Heart left ventricle (tissue), 16 donors: ENCODE measurements around the gene PPP1R2. TPM values are rescaled to one million over a fixed set of nuclear protein-coding genes. Genes with fewer than 3 reads are reported as not detected.

Experiments
- ATAC-seq, 4 donors: fragments of 200-7000 bp; cut with Tn5 transposase; one replicate each; pipeline ENCODE4 v1.9.1; 2020 to 2022; ENCODE audit warnings: moderate library complexity in 4 of 4, mild to moderate bottlenecking in 3 of 4, moderate number of reproducible peaks in 1 of 4
- DNase-seq, 5 donors: peaks; one replicate each; pipeline ENCODE4 v3.0.0-alpha.2; 2020
- H3K27ac ChIP-seq, 12 donors: fragments of 200-600 bp; sonication (generic) in 4 of 12; one replicate each; pipeline versions ENCODE4 v1.5.0 to v1.8.0; 2016 to 2022; ENCODE audit warnings: mild to moderate bottlenecking in 2 of 12
- H3K27me3 ChIP-seq, 9 donors: fragments of 200-600 bp; sonication (generic) in 2 of 9; one replicate each; pipeline versions ENCODE4 v1.5.1 to v1.8.0; 2016 to 2022; ENCODE audit warnings: mild to moderate bottlenecking in 3 of 9
- H3K36me3 ChIP-seq, 9 donors: fragments of 200-600 bp; sonication (generic) in 2 of 9; one replicate each; pipeline versions ENCODE4 v1.5.0 to v1.8.0; 2018 to 2022; ENCODE audit warnings: mild to moderate bottlenecking in 2 of 9
- H3K4me1 ChIP-seq, 12 donors: fragments of 200-600 bp; sonication (generic) in 4 of 12; one replicate each; pipeline versions ENCODE4 v1.5.0 to v1.8.0; 2016 to 2022; ENCODE audit warnings: mild to moderate bottlenecking in 3 of 12
- H3K4me3 ChIP-seq, 12 donors: fragments of 200-600 bp; sonication (generic) in 4 of 12; one replicate each; pipeline versions ENCODE4 v1.5.0 to v1.8.0; 2017 to 2022; ENCODE audit warnings: mild to moderate bottlenecking in 9 of 12, moderate library complexity in 4 of 12
- H3K9me3 ChIP-seq, 12 donors: fragments of 200-600 bp; sonication (generic) in 4 of 12; one replicate each; pipeline versions ENCODE4 v1.5.0 to v1.8.0; 2016 to 2022; ENCODE audit warnings: mild to moderate bottlenecking in 1 of 12
- CTCF ChIP-seq, 12 donors: fragments of 200-600 bp; sonication (generic) in 4 of 12; IDR thresholded peaks; one replicate each; pipeline versions ENCODE4 v1.5.0 to v1.8.0; 2018 to 2022; ENCODE audit warnings: antibody characterized with exemption in 12 of 12, mild to moderate bottlenecking in 5 of 12
- POLR2A ChIP-seq, 2 donors: fragments of 450-650 bp; IDR thresholded peaks; one replicate each; pipeline ENCODE4 v1.6.1; 2017; ENCODE audit warnings: antibody characterized with exemption in 2 of 2, mild to moderate bottlenecking in 2 of 2, moderate library complexity in 2 of 2
- WGBS, 4 donors: extraction: QIAGEN DNeasy Blood & Tissue Kit in 2 of 4; methylation state at CpG; one replicate each; pipeline versions ENCODE4 v1.1.5 to v1.1.7; 2013 to 2018; 5-methylcytosine and 5-hydroxymethylcytosine counted together
- intact Hi-C, 10 donors: fragments of 100-400 bp; cut with DNase I; formaldehyde crosslinking; loops; one replicate each; pipeline versions ENCODE4 v1.11.1 to v1.14.2; 2022
- polyA plus RNA-seq, 2 donors: library from polyadenylated mRNA; stranded (reverse); fragments of 200-250 nt; gene quantifications; one replicate each; pipeline ENCODE4 v1.2.3, GENCODE V29; 2013
- total RNA-seq, 9 donors: library from RNA; depleted of rRNA in 2 of 9; stranded (reverse); fragments of >200 nt in 2 of 9; fragmentation: NEBNext Ultra II Directional in 3 of 9; extraction: Animal tissue kit (Norgen Biotek cat#: 25700) in 3 of 9; gene quantifications; one replicate each; pipeline versions ENCODE4 v1.1.0 to v1.2.4, GENCODE V29; 2016 to 2023
- donor health status: ischemic (EF 13 %, LVEDD 7.1; RV severe dilation, severe dysfunction).
- donor health status: healthy with polysubstance abuse.
- donor health status: DM: no; HTN: yes; CAD: no.
- donor health status: DM: no; HTN: no; CAD: no.
- donor health status: ischemic (EF 25% LVEDD 6.9; RV normal size, moderate dysfunction).
- donor health status: ischemic (EF 25% LVEDD 5.7; RV mildly dilated, moderate dysfunction).
- donor health status: healthy.
- donor health status: DM: yes; HTN: yes; CAD: no.
- donor health status: ischemic (EF 35%, LVEDD 5.7; RV mildly dilated, moderate dysfunction).
- donor health status: nonischemic (EF 11% LVEDD 7.7; RV severe dilation, severe dysfunction).
- donor health status: DM: yes; HTN: yes; CAD: no.
- donor health status: PGD.
- donor health status: ischemic (EF 29% LVEDD 5.4; RV normal size, mild dysfunction).
- donor health status: nonischemic (EF 23%, LVEDD 6.1; RV moderate dilation, normal function).

PPP1R2 gene
- total and polyA plus RNA-seq, 11 donors, result 16.8 to 63.6 (median 43.9) TPM

- intact Hi-C loops, result no loop called here
- H3K4me1 ChIP-seq, result peaks cover 0 to 10% (median 0%) of the 10 kb centered on the region in 12 donors
- H3K9me3 ChIP-seq, result no peaks in the 10 kb centered on the region
- WGBS, 4 donors, result 37 to 50% (median 43%) methylated on average over 3 of the region's 3 CpGs
- H3K4me3 ChIP-seq, result no peak overlapping the region
- DNase-seq, result no peak
- ATAC-seq, result peak; percentile 34 to 65 (median 60)
- H3K27ac ChIP-seq, result no peak overlapping the region
- no peaks in the 10 kb centered on the region for H3K36me3 ChIP-seq
- TF ChIP-seq POLR2A (IDR thresholded peaks at IDR 0.05), result no peak
- TF ChIP-seq CTCF (IDR thresholded peaks at IDR 0.05), result peak in 10 of 12 donors; percentile 14 to 64 (median 48)
- no peaks in the 10 kb centered on the region for H3K27me3 ChIP-seq
Observed at GRCh38 chr3:195558602-195559001, 15.5 kb upstream of the PPP1R2 start.

GRCh38 chr3:195557322-195557721, 14.2 kb upstream of the PPP1R2 start:
- intact Hi-C loops, result loop anchor here in 1 of 10 donors (2.0 kb wide), 1 partner anchor 291 kb away; no protein-coding TSS in a partner anchor
- Histone ChIP-seq H3K36me3 (no peaks in the 10 kb centered on the region), H3K4me3 (no peak overlapping the region), H3K27me3 (no peaks in the 10 kb centered on the region), H3K27ac (no peak overlapping the region), H3K4me1 (peaks cover 0 to 10% (median 0%) of the 10 kb centered on the region in 12 donors), H3K9me3 (no peaks in the 10 kb centered on the region)
- 92 to 96% (median 94%) methylated on average over 4 of the region's 4 CpGs for WGBS, 4 donors
- DNase-seq (no peak), ATAC-seq (no peak)
- TF ChIP-seq CTCF (IDR thresholded peaks at IDR 0.05), result no peak
- no peak for TF ChIP-seq POLR2A (IDR thresholded peaks at IDR 0.05)

- Histone ChIP-seq H3K36me3 (no peaks in the 10 kb centered on the region), H3K4me3 (no peak overlapping the region), H3K27me3 (no peaks in the 10 kb centered on the region), H3K9me3 (no peaks in the 10 kb centered on the region), H3K4me1 (peaks cover 0 to 14% (median 3%) of the 10 kb centered on the region in 12 donors), H3K27ac (no peak overlapping the region)
- intact Hi-C loops, result loop anchor here in 1 of 10 donors (2.0 kb wide), 1 partner anchor 292 kb away; no protein-coding TSS in a partner anchor
- WGBS, 4 donors, result 32 to 45% (median 38%) methylated on average over 10 of the region's 10 CpGs
- TF ChIP-seq POLR2A (IDR thresholded peaks at IDR 0.05) (no peak), CTCF (IDR thresholded peaks at IDR 0.05) (peak in 7 of 12 donors; percentile 9 to 51 (median 31))
- no peak for DNase-seq
- no peak for ATAC-seq
Observed at GRCh38 chr3:195556390-195556789, 13.3 kb upstream of the PPP1R2 start.

GRCh38 chr3:195555110-195555509, 12.0 kb upstream of the PPP1R2 start:
- Histone ChIP-seq H3K9me3 (no peaks in the 10 kb centered on the region), H3K27me3 (no peaks in the 10 kb centered on the region), H3K36me3 (no peaks in the 10 kb centered on the region), H3K4me3 (no peak overlapping the region), H3K4me1 (peaks cover 0 to 27% (median 11%) of the 10 kb centered on the region in 12 donors), H3K27ac (no peak overlapping the region)
- DNase-seq (no peak), ATAC-seq (no peak)
- TF ChIP-seq CTCF (IDR thresholded peaks at IDR 0.05), result no peak
- TF ChIP-seq POLR2A (IDR thresholded peaks at IDR 0.05), result no peak
- intact Hi-C loops, result no loop called here
- WGBS, 4 donors, result 77 to 88% (median 85%) methylated on average over 8 of the region's 8 CpGs
